ENCODE results near the gene GSK3B.

The GSK3B gene

GRCh38 chr3:119883461-119884160 is 210.6 kb downstream of the GSK3B start:
- Histone ChIP-seq H3K27me3 (ENCODE audit: control insufficient read depth, insufficient read depth, low read length) (no peaks in the 10 kb centered on the region), H3K9me3 (ENCODE audit: control insufficient read depth, insufficient read depth, low read depth, low read length) (peaks cover 1% of the 10 kb centered on the region), H3K36me3 (ENCODE audit: control insufficient read depth, insufficient read depth, low read length) (no peaks in the 10 kb centered on the region), H3K4me1 (ENCODE audit: control insufficient read depth, insufficient read depth, low read length) (no peaks in the 10 kb centered on the region), H3K27ac (ENCODE audit: low read depth, low read length) (no peak overlapping the region), H3K9ac (ENCODE audit: low read length) (no peak overlapping the region), H3K4me3 (ENCODE audit: low read depth, low read length) (no peak overlapping the region)

GRCh38 chr3:119880966-119881365 is 213.3 kb downstream of the GSK3B start:
- Histone ChIP-seq H3K4me3 (ENCODE audit: low read depth, low read length) (no peak overlapping the region), H3K27ac (ENCODE audit: low read depth, low read length) (no peak overlapping the region), H3K36me3 (ENCODE audit: control insufficient read depth, insufficient read depth, low read length) (no peaks in the 10 kb centered on the region), H3K4me1 (ENCODE audit: control insufficient read depth, insufficient read depth, low read length) (peaks cover 12% of the 10 kb centered on the region; the same call in 1 of the 2 replicates), H3K9me3 (ENCODE audit: control insufficient read depth, insufficient read depth, low read depth, low read length) (no peaks in the 10 kb centered on the region), H3K27me3 (ENCODE audit: control insufficient read depth, insufficient read depth, low read length) (no peaks in the 10 kb centered on the region), H3K9ac (ENCODE audit: low read length) (no peak overlapping the region)

- Histone ChIP-seq H3K27ac (ENCODE audit: low read depth, low read length) (no peak overlapping the region), H3K9ac (ENCODE audit: low read length) (no peak overlapping the region), H3K27me3 (ENCODE audit: control insufficient read depth, insufficient read depth, low read length) (no peaks in the 10 kb centered on the region), H3K36me3 (ENCODE audit: control insufficient read depth, insufficient read depth, low read length) (no peaks in the 10 kb centered on the region; the same call in 1 of the 2 replicates), H3K4me1 (ENCODE audit: control insufficient read depth, insufficient read depth, low read length) (peaks cover 17% of the 10 kb centered on the region; the same call in 1 of the 2 replicates), H3K4me3 (ENCODE audit: low read depth, low read length) (no peak overlapping the region), H3K9me3 (ENCODE audit: control insufficient read depth, insufficient read depth, low read depth, low read length) (no peaks in the 10 kb centered on the region)
Observed at GRCh38 chr3:119873646-119874045, 220.6 kb downstream of the GSK3B start.

GRCh38 chr3:119872773-119873172 is 221.5 kb downstream of the GSK3B start:
- Histone ChIP-seq H3K4me1 (ENCODE audit: control insufficient read depth, insufficient read depth, low read length) (peaks cover 17% of the 10 kb centered on the region; the same call in 1 of the 2 replicates), H3K9me3 (ENCODE audit: control insufficient read depth, insufficient read depth, low read depth, low read length) (no peaks in the 10 kb centered on the region), H3K36me3 (ENCODE audit: control insufficient read depth, insufficient read depth, low read length) (no peaks in the 10 kb centered on the region; the same call in 1 of the 2 replicates), H3K9ac (ENCODE audit: low read length) (no peak overlapping the region), H3K27ac (ENCODE audit: low read depth, low read length) (no peak overlapping the region), H3K4me3 (ENCODE audit: low read depth, low read length) (no peak overlapping the region), H3K27me3 (ENCODE audit: control insufficient read depth, insufficient read depth, low read length) (no peaks in the 10 kb centered on the region)

- Histone ChIP-seq H3K4me3 (ENCODE audit: low read depth, low read length) (no peak overlapping the region), H3K4me1 (ENCODE audit: control insufficient read depth, insufficient read depth, low read length) (0 out of 2 replicates have a peak, but pooled peaks cover 11% of the 10 kb centered on the region), H3K27ac (ENCODE audit: low read depth, low read length) (no peak overlapping the region), H3K9me3 (ENCODE audit: control insufficient read depth, insufficient read depth, low read depth, low read length) (no peaks in the 10 kb centered on the region), H3K9ac (ENCODE audit: low read length) (no peak overlapping the region), H3K36me3 (ENCODE audit: control insufficient read depth, insufficient read depth, low read length) (no peaks in the 10 kb centered on the region; the same call in 1 of the 2 replicates), H3K27me3 (ENCODE audit: control insufficient read depth, insufficient read depth, low read length) (no peaks in the 10 kb centered on the region)
Observed at GRCh38 chr3:119871571-119871970, 222.7 kb downstream of the GSK3B start.

GRCh38 chr3:119870512-119870911 is 223.7 kb downstream of the GSK3B start:
- Histone ChIP-seq H3K4me1 (ENCODE audit: control insufficient read depth, insufficient read depth, low read length) (no peaks in the 10 kb centered on the region), H3K9ac (ENCODE audit: low read length) (no peak overlapping the region), H3K36me3 (ENCODE audit: control insufficient read depth, insufficient read depth, low read length) (peaks cover 4% of the 10 kb centered on the region; the same call in 1 of the 2 replicates), H3K27ac (ENCODE audit: low read depth, low read length) (no peak overlapping the region), H3K4me3 (ENCODE audit: low read depth, low read length) (no peak overlapping the region), H3K9me3 (ENCODE audit: control insufficient read depth, insufficient read depth, low read depth, low read length) (no peaks in the 10 kb centered on the region), H3K27me3 (ENCODE audit: control insufficient read depth, insufficient read depth, low read length) (no peaks in the 10 kb centered on the region)

- no peaks in the 10 kb centered on the region for H3K4me1 ChIP-seq (ENCODE audit: control insufficient read depth, insufficient read depth, low read length)
- H3K36me3 ChIP-seq (ENCODE audit: control insufficient read depth, insufficient read depth, low read length), result peaks cover 32% of the 10 kb centered on the region
- H3K9ac ChIP-seq (ENCODE audit: low read length), result no peak overlapping the region
- H3K9me3 ChIP-seq (ENCODE audit: control insufficient read depth, insufficient read depth, low read depth, low read length), result no peaks in the 10 kb centered on the region
- H3K27ac ChIP-seq (ENCODE audit: low read depth, low read length), result no peak overlapping the region
- H3K27me3 ChIP-seq (ENCODE audit: control insufficient read depth, insufficient read depth, low read length), result no peaks in the 10 kb centered on the region
- H3K4me3 ChIP-seq (ENCODE audit: low read depth, low read length), result no peak overlapping the region
Observed at GRCh38 chr3:119864476-119864875, 229.8 kb downstream of the GSK3B start.

- no peak overlapping the region for H3K27ac ChIP-seq (ENCODE audit: low read depth, low read length)
- peaks cover 43% of the 10 kb centered on the region for H3K36me3 ChIP-seq (ENCODE audit: control insufficient read depth, insufficient read depth, low read length)
- no peaks in the 10 kb centered on the region for H3K4me1 ChIP-seq (ENCODE audit: control insufficient read depth, insufficient read depth, low read length)
- H3K9ac ChIP-seq (ENCODE audit: low read length), result no peak overlapping the region
- no peaks in the 10 kb centered on the region for H3K27me3 ChIP-seq (ENCODE audit: control insufficient read depth, insufficient read depth, low read length)
- no peak overlapping the region for H3K4me3 ChIP-seq (ENCODE audit: low read depth, low read length)
- H3K9me3 ChIP-seq (ENCODE audit: control insufficient read depth, insufficient read depth, low read depth, low read length), result peaks cover 7% of the 10 kb centered on the region; the same call in 1 of the 2 replicates
Observed at GRCh38 chr3:119862616-119863015, 231.6 kb downstream of the GSK3B start.

- Histone ChIP-seq H3K4me1 (ENCODE audit: control insufficient read depth, insufficient read depth, low read length) (no peaks in the 10 kb centered on the region), H3K36me3 (ENCODE audit: control insufficient read depth, insufficient read depth, low read length) (peaks cover 52% of the 10 kb centered on the region), H3K9ac (ENCODE audit: low read length) (no peak overlapping the region), H3K27ac (ENCODE audit: low read depth, low read length) (no peak overlapping the region), H3K4me3 (ENCODE audit: low read depth, low read length) (no peak overlapping the region), H3K27me3 (ENCODE audit: control insufficient read depth, insufficient read depth, low read length) (no peaks in the 10 kb centered on the region), H3K9me3 (ENCODE audit: control insufficient read depth, insufficient read depth, low read depth, low read length) (peaks cover 12% of the 10 kb centered on the region; the same call in 1 of the 2 replicates)
Observed at GRCh38 chr3:119861681-119862080, 232.6 kb downstream of the GSK3B start.

GRCh38 chr3:119859728-119860127 is 234.5 kb downstream of the GSK3B start:
- Histone ChIP-seq H3K36me3 (ENCODE audit: control insufficient read depth, insufficient read depth, low read length) (peaks cover 51% of the 10 kb centered on the region), H3K4me1 (ENCODE audit: control insufficient read depth, insufficient read depth, low read length) (no peaks in the 10 kb centered on the region), H3K27ac (ENCODE audit: low read depth, low read length) (no peak overlapping the region), H3K4me3 (ENCODE audit: low read depth, low read length) (no peak overlapping the region), H3K9ac (ENCODE audit: low read length) (no peak overlapping the region), H3K27me3 (ENCODE audit: control insufficient read depth, insufficient read depth, low read length) (no peaks in the 10 kb centered on the region), H3K9me3 (ENCODE audit: control insufficient read depth, insufficient read depth, low read depth, low read length) (peaks cover 12% of the 10 kb centered on the region; the same call in 1 of the 2 replicates)

- no peak overlapping the region for H3K4me3 ChIP-seq (ENCODE audit: low read depth, low read length)
- H3K27ac ChIP-seq (ENCODE audit: low read depth, low read length), result no peak overlapping the region
- H3K27me3 ChIP-seq (ENCODE audit: control insufficient read depth, insufficient read depth, low read length), result no peaks in the 10 kb centered on the region
- no peak overlapping the region for H3K9ac ChIP-seq (ENCODE audit: low read length)
- peaks cover 48% of the 10 kb centered on the region for H3K36me3 ChIP-seq (ENCODE audit: control insufficient read depth, insufficient read depth, low read length)
- H3K4me1 ChIP-seq (ENCODE audit: control insufficient read depth, insufficient read depth, low read length), result no peaks in the 10 kb centered on the region
- peaks cover 12% of the 10 kb centered on the region; the same call in 1 of the 2 replicates for H3K9me3 ChIP-seq (ENCODE audit: control insufficient read depth, insufficient read depth, low read depth, low read length)
Observed at GRCh38 chr3:119858957-119859356, 235.3 kb downstream of the GSK3B start.

All from HUES6 (cell line).